GM12875 (cell line): Measurements from ENCODE around the gene SLC22A2.

Source experiments
- H3K4me3 ChIP-seq: one replicate; pipeline ENCODE4 v1.5.1; 2011; ENCODE audit warnings: low read depth, low read length, control low read depth
- TF ChIP-seq, protein P1 (sequence below): IDR thresholded peaks from 2 replicates; pipeline ENCODE4 v1.5.1; 2011; ENCODE audit warnings: low read depth, mild to moderate bottlenecking, control low read depth, inconsistent platforms, low read length, moderate library complexity, borderline replicate concordance; ENCODE audit not compliant: insufficient read depth

SLC22A2 gene

DNA sequence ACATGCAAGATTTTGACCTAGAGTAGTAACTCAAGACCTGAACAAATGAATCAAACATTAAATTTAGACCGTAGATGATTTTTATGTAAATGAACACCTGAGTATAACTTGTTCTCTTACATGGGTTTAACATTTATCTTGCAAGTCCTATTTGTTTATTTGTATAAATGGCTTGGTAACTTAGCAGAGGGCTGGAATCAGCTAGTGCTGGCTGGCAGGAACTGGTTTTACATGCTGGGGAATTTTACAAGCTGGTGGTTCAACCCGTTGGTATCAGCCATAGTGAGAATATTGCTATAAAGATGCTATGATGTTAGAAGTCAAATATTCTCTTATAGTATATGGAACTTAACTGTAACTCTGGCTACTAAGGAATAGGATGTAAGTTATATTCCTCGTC is 8.9 kb downstream of the SLC22A2 start:
- TF ChIP-seq, protein P1, sequence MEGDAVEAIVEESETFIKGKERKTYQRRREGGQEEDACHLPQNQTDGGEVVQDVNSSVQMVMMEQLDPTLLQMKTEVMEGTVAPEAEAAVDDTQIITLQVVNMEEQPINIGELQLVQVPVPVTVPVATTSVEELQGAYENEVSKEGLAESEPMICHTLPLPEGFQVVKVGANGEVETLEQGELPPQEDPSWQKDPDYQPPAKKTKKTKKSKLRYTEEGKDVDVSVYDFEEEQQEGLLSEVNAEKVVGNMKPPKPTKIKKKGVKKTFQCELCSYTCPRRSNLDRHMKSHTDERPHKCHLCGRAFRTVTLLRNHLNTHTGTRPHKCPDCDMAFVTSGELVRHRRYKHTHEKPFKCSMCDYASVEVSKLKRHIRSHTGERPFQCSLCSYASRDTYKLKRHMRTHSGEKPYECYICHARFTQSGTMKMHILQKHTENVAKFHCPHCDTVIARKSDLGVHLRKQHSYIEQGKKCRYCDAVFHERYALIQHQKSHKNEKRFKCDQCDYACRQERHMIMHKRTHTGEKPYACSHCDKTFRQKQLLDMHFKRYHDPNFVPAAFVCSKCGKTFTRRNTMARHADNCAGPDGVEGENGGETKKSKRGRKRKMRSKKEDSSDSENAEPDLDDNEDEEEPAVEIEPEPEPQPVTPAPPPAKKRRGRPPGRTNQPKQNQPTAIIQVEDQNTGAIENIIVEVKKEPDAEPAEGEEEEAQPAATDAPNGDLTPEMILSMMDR: no peak

GRCh38 chr6:160248538-160248937 is 10.1 kb downstream of the SLC22A2 start:
- no peak overlapping the region for H3K4me3 ChIP-seq
- TF ChIP-seq, protein P1: no peak

More for the DNA sequence above, 8.9 kb downstream of the SLC22A2 start:
- H3K4me3 ChIP-seq: no peak overlapping the region

GRCh38 chr6:160247457-160247883 is 11.2 kb downstream of the SLC22A2 start:
- TF ChIP-seq, protein P1: no peak
- no peak overlapping the region for H3K4me3 ChIP-seq

GRCh38 chr6:160240691-160241084 is 17.9 kb downstream of the SLC22A2 start:
- TF ChIP-seq, protein P1: no peak

DNA sequence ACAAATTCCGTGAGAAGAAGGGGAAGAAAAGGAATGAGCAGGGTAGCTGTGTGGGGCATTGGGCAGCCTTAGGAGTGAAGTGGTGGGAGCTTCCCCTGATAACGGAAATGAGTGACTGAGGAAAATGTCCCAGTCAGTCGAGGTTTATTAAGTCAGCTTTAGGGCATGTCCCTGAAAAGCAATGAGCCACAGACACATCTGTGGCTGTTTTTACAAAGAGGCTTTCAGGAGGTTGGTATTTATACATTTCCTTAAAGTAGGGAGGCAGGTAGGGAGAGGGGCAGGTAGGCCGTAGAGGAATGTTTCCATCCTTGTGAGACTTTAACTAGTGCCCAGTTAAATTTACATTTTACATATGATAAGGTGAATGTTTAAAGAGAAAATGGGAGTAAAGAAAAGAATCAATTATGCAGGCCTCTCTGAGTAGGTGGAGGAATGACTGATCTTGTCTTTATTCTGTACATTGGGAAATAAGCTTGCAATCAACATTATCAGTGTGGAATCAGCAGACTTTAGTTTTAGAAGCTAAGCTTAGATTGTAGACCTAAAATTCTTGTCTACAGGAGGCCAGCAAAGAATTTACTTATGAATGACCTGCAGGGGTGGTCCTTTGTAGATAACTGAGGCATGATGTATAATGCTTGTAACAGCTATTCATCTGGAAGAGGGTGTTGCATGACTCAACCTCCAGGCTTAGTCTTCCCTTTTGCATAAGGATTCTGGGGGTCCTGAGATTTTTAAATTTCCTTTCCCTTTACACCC is 18.5 kb downstream of the SLC22A2 start:
- no peak overlapping the region for H3K4me3 ChIP-seq
- TF ChIP-seq, protein P1: no peak

More at GRCh38 chr6:160240691-160241084, 17.9 kb downstream of the SLC22A2 start:
- no peak overlapping the region for H3K4me3 ChIP-seq

DNA sequence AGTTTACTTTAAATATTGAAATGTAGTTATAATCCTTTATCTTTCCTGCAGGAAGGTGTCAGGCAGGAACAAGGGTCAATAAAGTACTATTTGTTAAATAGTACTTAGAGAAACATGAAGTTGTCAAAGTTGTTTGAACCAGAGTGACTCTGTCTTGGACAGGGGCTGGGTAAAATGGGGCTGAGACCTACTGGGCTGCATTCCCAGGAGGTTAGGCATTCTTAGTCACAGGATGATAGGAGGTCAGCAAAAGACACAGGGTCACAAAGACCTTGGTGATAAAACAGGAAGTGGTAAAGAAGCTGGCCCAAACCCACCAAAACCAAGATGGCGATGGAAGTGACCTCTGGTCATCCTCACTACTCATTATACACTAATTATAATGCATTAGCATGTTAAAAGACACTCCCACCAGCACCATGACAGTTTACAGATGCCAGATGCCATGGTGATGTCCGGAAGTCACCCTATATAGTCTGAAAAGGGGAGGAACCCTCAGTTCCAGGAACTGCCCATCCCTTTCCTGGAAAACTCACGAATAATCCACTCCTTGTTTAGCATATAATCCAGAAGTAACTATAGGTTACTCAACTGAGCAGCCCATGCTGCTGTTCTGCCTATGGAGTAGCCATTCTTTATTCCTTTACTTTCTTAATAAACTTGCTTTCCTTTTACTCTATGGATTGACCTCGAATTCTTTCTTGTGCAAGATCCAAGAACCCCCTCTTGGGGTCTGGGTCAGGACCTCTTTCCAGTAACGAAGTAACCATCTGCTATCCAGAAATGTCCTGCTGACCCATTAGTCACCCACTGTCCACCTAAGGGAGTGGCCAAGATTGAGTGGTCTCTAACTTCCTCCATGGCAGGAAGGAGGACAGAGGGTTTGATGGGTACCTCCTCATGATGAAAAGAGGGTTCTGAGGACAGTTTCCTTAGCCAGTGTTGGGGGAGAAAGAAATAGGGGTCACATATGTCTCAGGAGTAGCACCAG is 19.6 kb downstream of the SLC22A2 start:
- TF ChIP-seq, protein P1: no peak

More for the DNA sequence above, 19.6 kb downstream of the SLC22A2 start:
- no peak overlapping the region for H3K4me3 ChIP-seq
